GM19099 (cell line): ENCODE measurements around the gene RPLP1.

ENCODE experiments used
- POLR2A ChIP-seq: IDR thresholded peaks from 3 replicates; pipeline ENCODE4 v1.6.1; 2011; ENCODE audit warnings: low read depth; ENCODE audit not compliant: insufficient read length; ENCODE audit errors: extremely low read depth

Gene RPLP1

GRCh38 chr15:69452692-69453521 is at the start of gene RPLP1:
TSS of gene RPLP1 (plus strand) at chr15:69452818. CDS start at chr15:69452949, 131 bp downstream.
- peak; percentile 100 for TF ChIP-seq POLR2A

GRCh38 chr15:69403594-69403993 is 49.0 kb upstream of the RPLP1 start:
- TF ChIP-seq POLR2A = no peak

- TF ChIP-seq POLR2A = no peak
Measured at GRCh38 chr15:69405110-69405509, 47.5 kb upstream of the RPLP1 start.

GRCh38 chr15:69407719-69408400 is 44.8 kb upstream of the RPLP1 start:
- TF ChIP-seq POLR2A = no peak

- TF ChIP-seq POLR2A = no peak
Measured at GRCh38 chr15:69408841-69409240, 43.8 kb upstream of the RPLP1 start.

- no peak for TF ChIP-seq POLR2A
Measured at GRCh38 chr15:69410248-69410874, 42.3 kb upstream of the RPLP1 start.

GRCh38 chr15:69412274-69412673 is 40.3 kb upstream of the RPLP1 start:
- no peak for TF ChIP-seq POLR2A

GRCh38 chr15:69412701-69413100 is 39.9 kb upstream of the RPLP1 start:
- no peak for TF ChIP-seq POLR2A

- peak; percentile 61 for TF ChIP-seq POLR2A
Measured at GRCh38 chr15:69413822-69414700, 38.6 kb upstream of the RPLP1 start, which contains the start of gene KIF23. TSS of gene KIF23 (plus strand) at chr15:69414349. CDS start at chr15:69414466, 117 bp downstream.

GRCh38 chr15:69414701-69415167 is 37.9 kb upstream of the RPLP1 start:
- TF ChIP-seq POLR2A = no peak

- no peak for TF ChIP-seq POLR2A
Measured at GRCh38 chr15:69415381-69415780, 37.2 kb upstream of the RPLP1 start.

- no peak for TF ChIP-seq POLR2A
Measured at GRCh38 chr15:69417581-69417980, 35.0 kb upstream of the RPLP1 start.

GRCh38 chr15:69421498-69421897 is 31.1 kb upstream of the RPLP1 start:
- no peak for TF ChIP-seq POLR2A

GRCh38 chr15:69422336-69422895 is 30.2 kb upstream of the RPLP1 start:
- TF ChIP-seq POLR2A = no peak
